Gastroesophageal sphincter (tissue), 3 donors: ENCODE results near the gene HS6ST2.

Experiments used
- EP300 ChIP-seq: sonication (generic); formaldehyde crosslinking; IDR thresholded peaks from one replicate; pipeline ENCODE4 v1.6.1; 2017; ENCODE audit warnings: antibody characterized with exemption, mild to moderate bottlenecking
- POLR2A ChIP-seq, 2 donors: fragments of 450-650 bp; IDR thresholded peaks; one replicate each; pipeline ENCODE4 v1.6.1; 2017; ENCODE audit warnings: antibody characterized with exemption in 2 of 2, mild to moderate bottlenecking in 2 of 2, moderate library complexity in 1 of 2
- POLR2AphosphoS5 ChIP-seq: sonication (generic); formaldehyde crosslinking; IDR thresholded peaks from one replicate; pipeline ENCODE4 v1.6.1; 2017; ENCODE audit warnings: antibody characterized with exemption
- TF ChIP-seq, protein P1 (sequence below), 4 experiments: fragments of 200-600 bp in 2 of 4; fragments of 450-650 bp in 2 of 4; sonication (generic) in 1 of 4; IDR thresholded peaks; one replicate each; pipeline ENCODE4 v1.5.1; 2017 to 2019; ENCODE audit warnings: antibody characterized with exemption in 4 of 4, mild to moderate bottlenecking in 2 of 4, moderate library complexity in 2 of 4

DNA sequence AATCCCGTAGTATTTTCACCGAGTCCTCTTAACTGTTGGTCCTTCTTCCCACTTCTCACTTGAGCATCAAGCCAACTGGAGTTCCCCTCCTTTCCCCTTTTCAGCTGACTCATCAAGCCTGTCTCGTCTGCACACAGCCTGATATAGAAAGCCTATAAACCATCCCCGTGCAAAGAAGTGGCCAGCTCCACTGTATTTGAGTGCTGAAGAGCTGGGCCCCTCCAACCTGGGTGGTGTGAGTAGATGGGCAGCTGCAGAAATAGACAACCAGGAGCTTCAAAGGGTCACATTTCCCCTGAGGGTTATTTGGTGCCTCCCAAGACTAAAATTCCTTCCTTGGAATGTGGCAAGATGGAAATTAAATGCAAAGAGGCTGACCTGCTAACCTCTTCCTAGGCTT, 199.7 kb downstream of the HS6ST2 start:
- TF ChIP-seq POLR2A (IDR thresholded peaks at IDR 0.05) (no peak), POLR2AphosphoS5 (no peak), EP300 (no peak)
- TF ChIP-seq, protein P1, sequence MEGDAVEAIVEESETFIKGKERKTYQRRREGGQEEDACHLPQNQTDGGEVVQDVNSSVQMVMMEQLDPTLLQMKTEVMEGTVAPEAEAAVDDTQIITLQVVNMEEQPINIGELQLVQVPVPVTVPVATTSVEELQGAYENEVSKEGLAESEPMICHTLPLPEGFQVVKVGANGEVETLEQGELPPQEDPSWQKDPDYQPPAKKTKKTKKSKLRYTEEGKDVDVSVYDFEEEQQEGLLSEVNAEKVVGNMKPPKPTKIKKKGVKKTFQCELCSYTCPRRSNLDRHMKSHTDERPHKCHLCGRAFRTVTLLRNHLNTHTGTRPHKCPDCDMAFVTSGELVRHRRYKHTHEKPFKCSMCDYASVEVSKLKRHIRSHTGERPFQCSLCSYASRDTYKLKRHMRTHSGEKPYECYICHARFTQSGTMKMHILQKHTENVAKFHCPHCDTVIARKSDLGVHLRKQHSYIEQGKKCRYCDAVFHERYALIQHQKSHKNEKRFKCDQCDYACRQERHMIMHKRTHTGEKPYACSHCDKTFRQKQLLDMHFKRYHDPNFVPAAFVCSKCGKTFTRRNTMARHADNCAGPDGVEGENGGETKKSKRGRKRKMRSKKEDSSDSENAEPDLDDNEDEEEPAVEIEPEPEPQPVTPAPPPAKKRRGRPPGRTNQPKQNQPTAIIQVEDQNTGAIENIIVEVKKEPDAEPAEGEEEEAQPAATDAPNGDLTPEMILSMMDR (IDR thresholded peaks at IDR 0.05), result no peak
